NCI-H1436 (cell line): Measurements from ENCODE around the gene BATF.

Experiments used
- DNase-seq: peaks from one replicate; lab custom pipeline; 2025; lab: John Stamatoyannopoulos, UW

BATF gene

GRCh38 chr14:75563931-75564330, 41.7 kb downstream of the BATF start:
- DNase-seq = no peak

- DNase-seq = no peak
Measured at GRCh38 chr14:75565056-75565455, 42.8 kb downstream of the BATF start.

GRCh38 chr14:75566321-75566720, 44.1 kb downstream of the BATF start:
- no peak for DNase-seq

- no peak for DNase-seq
Measured at GRCh38 chr14:75566752-75567151, 44.5 kb downstream of the BATF start.

- DNase-seq = no peak
Measured at GRCh38 chr14:75568140-75568539, 45.9 kb downstream of the BATF start.

GRCh38 chr14:75568791-75569190, 46.5 kb downstream of the BATF start:
- DNase-seq = no peak

- DNase-seq = no peak
Measured at GRCh38 chr14:75570797-75571196, 48.5 kb downstream of the BATF start.

- DNase-seq = no peak
Measured at GRCh38 chr14:75572104-75572503, 49.8 kb downstream of the BATF start.

- no peak for DNase-seq
Measured at GRCh38 chr14:75577090-75577489, 54.8 kb downstream of the BATF start.

- DNase-seq = peak; percentile 22
Measured at GRCh38 chr14:75577729-75578101, 55.4 kb downstream of the BATF start.

- no peak for DNase-seq
Measured at GRCh38 chr14:75578102-75578785, 56.0 kb downstream of the BATF start, which contains the start of gene FLVCR2. Gene FLVCR2 (plus strand): TSS chr14:75578620. CDS start chr14:75578973, 353 bp downstream.

GRCh38 chr14:75578786-75579337, 56.6 kb downstream of the BATF start:
- no peak for DNase-seq

GRCh38 chr14:75579338-75579864, 57.1 kb downstream of the BATF start:
- no peak for DNase-seq

GRCh38 chr14:75579882-75580281, 57.6 kb downstream of the BATF start:
- no peak for DNase-seq

GRCh38 chr14:75587388-75587787, 65.1 kb downstream of the BATF start:
- DNase-seq = no peak

GRCh38 chr14:75589931-75590330, 67.7 kb downstream of the BATF start:
- DNase-seq = no peak

- no peak for DNase-seq
Measured at GRCh38 chr14:75591331-75591946, 69.2 kb downstream of the BATF start.

- DNase-seq = no peak
Measured at GRCh38 chr14:75591987-75592575, 69.8 kb downstream of the BATF start.

GRCh38 chr14:75595226-75595625, 73.0 kb downstream of the BATF start:
- no peak for DNase-seq
